PC-9 (cell line): ENCODE measurements around the gene SLC1A5. TPM values are rescaled to one million over a fixed set of nuclear protein-coding genes. Genes with fewer than 3 reads are reported as not detected.

Source experiments
- BruUV-seq: library from RNA; stranded (reverse); fragments of 400-500 nt; replicated peaks from 2 replicates; lab custom pipeline; 2021; lab: Mats Ljungman, UMichigan
- CTCF ChIA-PET: fragments of 300-600 bp; sonication (Branson Sonifier 250); formaldehyde crosslinking; loops from one replicate; lab custom pipeline; 2022; ENCODE audit warnings: antibody characterized with exemption; lab: Charles Lee
- POLR2A ChIA-PET: fragments of 300-600 bp; sonication (Branson Sonifier 250); formaldehyde crosslinking; loops from one replicate; lab custom pipeline; 2022; ENCODE audit warnings: antibody characterized with exemption; ENCODE audit not compliant: unreplicated experiment; lab: Charles Lee
- DNase-seq, 2 experiments: peaks; one replicate each; pipeline versions ENCODE4 v3.0.0 to v3.0.0-alpha.2; 2015 to 2022; ENCODE audit warnings: mixed read lengths in 1 of 2
- H2AFZ ChIP-seq: fragments of 200-600 bp; sonication (generic); 2 replicates; pipeline ENCODE4 v1.8.1; 2017; ENCODE audit warnings: antibody characterized with exemption
- H3F3A ChIP-seq: fragments of 200-600 bp; sonication (generic); 2 replicates; pipeline ENCODE4 v1.8.1; 2017; ENCODE audit warnings: antibody characterized with exemption, mild to moderate bottlenecking, low read depth; ENCODE audit not compliant: insufficient read depth
- H3K27ac ChIP-seq: fragments of 200-600 bp; sonication (generic); 2 replicates; pipeline ENCODE4 v1.6.1; 2016; ENCODE audit warnings: mixed run types
- H3K27me3 ChIP-seq: fragments of 200-600 bp; sonication (generic); 2 replicates; pipeline ENCODE4 v1.6.1; 2016; ENCODE audit warnings: low read depth, mixed run types; ENCODE audit not compliant: insufficient read depth
- H3K36me3 ChIP-seq: fragments of 200-600 bp; sonication (generic); 2 replicates; pipeline ENCODE4 v1.6.1; 2016; ENCODE audit warnings: low read depth, mixed run types
- H3K4me1 ChIP-seq: fragments of 200-600 bp; sonication (generic); replicated peaks from 2 replicates; pipeline ENCODE4 v1.6.1; 2016; ENCODE audit warnings: mixed run types; ENCODE audit not compliant: insufficient read depth
- H3K4me2 ChIP-seq: fragments of 200-600 bp; sonication (generic); 2 replicates; pipeline ENCODE4 v1.6.1; 2017; ENCODE audit warnings: mixed run types
- H3K4me3 ChIP-seq: fragments of 200-600 bp; sonication (generic); 2 replicates; pipeline ENCODE4 v1.6.1; 2016; ENCODE audit warnings: mixed run types
- H3K79me2 ChIP-seq: fragments of 200-600 bp; sonication (generic); 2 replicates; pipeline ENCODE4 v1.6.1; 2017; ENCODE audit warnings: low read depth, mixed run types
- H3K9me2 ChIP-seq: fragments of 200-600 bp; sonication (generic); 2 replicates; pipeline ENCODE4 v1.8.1; 2017; ENCODE audit warnings: mild to moderate bottlenecking; ENCODE audit not compliant: insufficient read depth
- H3K9me3 ChIP-seq: fragments of 200-600 bp; sonication (generic); 2 replicates; pipeline ENCODE4 v1.8.1; 2016; ENCODE audit warnings: low read depth; ENCODE audit not compliant: insufficient read depth
- H4K20me1 ChIP-seq: fragments of 200-600 bp; sonication (generic); 2 replicates; pipeline ENCODE4 v1.8.1; 2017; ENCODE audit not compliant: insufficient read depth
- EZH2 ChIP-seq: fragments of 200-600 bp; sonication (generic); IDR thresholded peaks from 2 replicates; pipeline ENCODE4 v1.8.0; 2017; ENCODE audit warnings: antibody characterized with exemption, low read depth
- intact Hi-C: fragments of 100-400 bp; cut with micrococcal nuclease; formaldehyde crosslinking; loops from one replicate; pipeline ENCODE4 v1.10.0; 2022; ENCODE audit not compliant: unreplicated experiment
- total RNA-seq: library from RNA; stranded (reverse); gene quantifications from 2 replicates; pipeline ENCODE4 v1.2.3, GENCODE V29; 2021
- TF ChIP-seq, protein P1 (sequence below): fragments of 200-600 bp; sonication (generic); conservative IDR thresholded peaks from 2 replicates; pipeline ENCODE4 v1.6.1; 2017; ENCODE audit warnings: mixed run types, antibody characterized with exemption, mild to moderate bottlenecking, moderate library complexity

The SLC1A5 gene
- total RNA-seq, 1 experiment from 2014 or later, result 264 TPM

DNA sequence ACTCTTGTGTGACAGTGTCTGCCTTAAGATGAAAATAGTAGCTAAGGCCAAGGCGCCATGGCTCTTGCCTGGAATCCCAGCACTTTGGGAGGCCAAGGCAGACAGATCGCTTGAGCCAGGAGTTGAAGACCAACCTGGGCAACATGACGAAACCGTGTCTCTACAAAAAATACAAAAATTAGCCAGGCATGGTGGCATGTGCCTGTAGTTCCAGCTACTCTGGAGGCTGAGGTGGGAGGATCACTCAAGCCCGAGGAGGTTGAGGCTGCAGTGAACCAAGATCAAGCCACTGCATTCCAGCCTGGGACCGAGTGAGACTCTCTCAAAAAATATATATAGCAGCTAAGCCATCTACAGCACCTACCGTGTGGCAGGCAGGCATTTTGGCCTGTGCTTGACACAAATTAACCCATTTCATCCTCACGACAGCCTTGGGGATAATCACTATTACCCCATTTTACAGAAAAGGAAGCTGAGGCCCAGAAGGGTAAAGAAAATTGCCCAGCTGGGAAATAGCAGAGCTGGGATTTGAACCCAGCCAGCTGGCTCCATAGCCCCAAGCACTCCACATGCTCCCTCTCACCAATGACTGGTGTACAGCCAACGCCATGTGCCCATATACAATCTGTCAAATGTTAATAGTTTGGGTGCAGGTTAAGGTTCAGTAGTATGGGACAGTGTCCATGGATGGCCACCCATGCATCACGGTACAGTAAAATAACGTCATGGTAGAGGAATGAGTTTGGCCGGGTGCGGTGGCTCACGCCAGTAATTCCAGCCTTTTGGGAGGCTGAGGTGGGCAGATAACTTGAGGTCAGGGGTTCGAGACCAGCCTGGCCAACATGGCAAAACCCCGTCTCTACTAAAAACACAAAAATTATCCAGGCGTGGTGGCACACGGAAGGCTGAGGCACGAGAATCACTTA, 3.1 kb downstream of the SLC1A5 start:
- Histone ChIP-seq H3K4me1 (peaks cover 61% of the 10 kb centered on the region), H3K4me2 (peak overlapping the region; percentile 83), H3K27ac (peak overlapping the region; percentile 92), H3K9me2 (no peaks in the 10 kb centered on the region), H2AFZ (no peak overlapping the region), H3K79me2 (peaks cover 76% of the 10 kb centered on the region), H4K20me1 (peaks cover 20% of the 10 kb centered on the region), H3K9me3 (no peaks in the 10 kb centered on the region), H3F3A (peaks cover 74% of the 10 kb centered on the region), H3K27me3 (no peaks in the 10 kb centered on the region), H3K4me3 (peak overlapping the region; percentile 98), H3K36me3 (peaks cover 50% of the 10 kb centered on the region)
- POLR2A ChIA-PET, result interaction anchor here (0.5 to 0.7 kb wide), 4 partner anchors 16 to 650 kb away, joined by 3 to 4 read pairs (median 4); no protein-coding TSS in a partner anchor
- TF ChIP-seq EZH2, result no peak
- TF ChIP-seq, protein P1, sequence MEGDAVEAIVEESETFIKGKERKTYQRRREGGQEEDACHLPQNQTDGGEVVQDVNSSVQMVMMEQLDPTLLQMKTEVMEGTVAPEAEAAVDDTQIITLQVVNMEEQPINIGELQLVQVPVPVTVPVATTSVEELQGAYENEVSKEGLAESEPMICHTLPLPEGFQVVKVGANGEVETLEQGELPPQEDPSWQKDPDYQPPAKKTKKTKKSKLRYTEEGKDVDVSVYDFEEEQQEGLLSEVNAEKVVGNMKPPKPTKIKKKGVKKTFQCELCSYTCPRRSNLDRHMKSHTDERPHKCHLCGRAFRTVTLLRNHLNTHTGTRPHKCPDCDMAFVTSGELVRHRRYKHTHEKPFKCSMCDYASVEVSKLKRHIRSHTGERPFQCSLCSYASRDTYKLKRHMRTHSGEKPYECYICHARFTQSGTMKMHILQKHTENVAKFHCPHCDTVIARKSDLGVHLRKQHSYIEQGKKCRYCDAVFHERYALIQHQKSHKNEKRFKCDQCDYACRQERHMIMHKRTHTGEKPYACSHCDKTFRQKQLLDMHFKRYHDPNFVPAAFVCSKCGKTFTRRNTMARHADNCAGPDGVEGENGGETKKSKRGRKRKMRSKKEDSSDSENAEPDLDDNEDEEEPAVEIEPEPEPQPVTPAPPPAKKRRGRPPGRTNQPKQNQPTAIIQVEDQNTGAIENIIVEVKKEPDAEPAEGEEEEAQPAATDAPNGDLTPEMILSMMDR, result no peak
- no TSS peak for BruUV-seq
- intact Hi-C loops, result loop anchor here (2.0 to 5.0 kb wide), 3 partner anchors 53 to 117 kb away; no protein-coding TSS in a partner anchor
- no peak for DNase-seq
- CTCF ChIA-PET, result interaction anchor here (0.5 to 0.8 kb wide), 5 partner anchors 37 to 211 kb away, joined by 3 to 7 read pairs (median 6); no protein-coding TSS in a partner anchor

GRCh38 chr19:46784262-46785053, 3.9 kb downstream of the SLC1A5 start:
- H3K4me1 ChIP-seq, result peaks cover 59% of the 10 kb centered on the region
- TF ChIP-seq, protein P1, result peak; percentile 67
- TF ChIP-seq EZH2, result no peak
- H3K36me3 ChIP-seq, result peaks cover 56% of the 10 kb centered on the region
- H3K4me3 ChIP-seq, result peak overlapping the region; percentile 98
- peaks cover 75% of the 10 kb centered on the region for H3F3A ChIP-seq
- no TSS peak for BruUV-seq
- 0 out of 2 replicates have a peak overlapping the region, but pooled peaks have one; percentile 8 for H2AFZ ChIP-seq
- intact Hi-C loops, result loop anchor here (2.0 to 5.0 kb wide), 3 partner anchors 52 to 118 kb away; no protein-coding TSS in a partner anchor
- peak overlapping the region; percentile 92 for H3K27ac ChIP-seq
- CTCF ChIA-PET, result interaction anchor here (0.6 to 0.8 kb wide), 2 partner anchors 63 to 70 kb away, joined by 6 to 7 read pairs; no protein-coding TSS in a partner anchor
- peak overlapping the region; percentile 83 for H3K4me2 ChIP-seq
- no peaks in the 10 kb centered on the region for H3K9me3 ChIP-seq
- peak; percentile 93 to 97 for DNase-seq
- peaks cover 85% of the 10 kb centered on the region for H3K79me2 ChIP-seq
- no peaks in the 10 kb centered on the region for H3K27me3 ChIP-seq
- H3K9me2 ChIP-seq, result no peaks in the 10 kb centered on the region
- H4K20me1 ChIP-seq, result peaks cover 26% of the 10 kb centered on the region
- POLR2A ChIA-PET, result interaction anchor here (0.5 to 0.7 kb wide), 5 partner anchors 15 to 992 kb away, joined by 3 to 28 read pairs (median 4); no protein-coding TSS in a partner anchor
